ENCODE results near the gene CSNK1G1. TPM values are rescaled to one million over a fixed set of nuclear protein-coding genes. Genes with fewer than 3 reads are reported as not detected.
A peak's percentile ranks its signal among the peaks of the same experiment; 100 is the strongest.

CSNK1G1 gene
- total RNA-seq, 1 donor from 2014 or later: 23.5 TPM

DNA sequence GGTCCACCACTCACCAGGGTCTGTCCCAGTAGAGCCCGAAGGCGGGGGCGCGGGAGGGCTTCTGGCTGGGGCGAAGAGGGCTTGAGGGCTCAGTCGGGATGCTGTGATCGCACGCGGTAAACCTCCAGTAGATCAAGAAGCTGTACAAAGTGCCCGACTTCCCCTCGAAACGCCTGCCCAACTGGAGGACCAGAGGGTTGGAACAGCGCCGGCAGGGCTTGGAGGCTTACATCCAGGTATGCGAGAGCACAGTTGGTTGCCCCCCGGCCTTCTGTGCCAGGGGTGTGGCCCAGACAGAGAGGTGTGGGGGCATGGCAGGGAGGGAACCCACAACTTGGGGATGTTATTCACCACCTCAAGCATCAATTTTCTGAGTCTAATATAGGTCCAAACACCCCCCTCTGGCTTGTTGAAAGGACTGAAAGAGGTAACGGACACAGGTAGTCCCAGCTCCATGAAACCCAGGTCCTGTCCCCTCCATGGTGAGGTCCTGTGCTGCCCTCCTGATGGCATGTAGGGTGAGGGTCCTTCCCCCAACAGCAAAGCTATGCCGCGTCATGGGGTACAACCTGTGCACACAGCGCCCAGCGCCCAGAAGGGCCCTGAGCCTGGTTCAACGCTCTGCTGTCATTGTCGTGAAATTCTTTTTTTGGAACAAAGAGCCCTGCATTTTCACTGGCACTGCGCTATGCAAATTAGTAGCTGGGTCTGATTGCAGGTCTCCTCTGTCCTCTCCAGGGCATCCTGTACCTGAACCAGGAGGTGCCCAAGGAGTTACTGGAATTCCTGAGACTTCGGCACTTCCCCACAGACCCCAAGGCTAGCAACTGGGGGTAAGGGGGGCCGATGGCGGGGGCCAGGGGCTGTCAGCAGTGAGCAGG lies 203.2 kb downstream of the CSNK1G1 start:
- Histone ChIP-seq H3K36me3 (ENCODE audit: control insufficient read depth, insufficient read depth, low read length) (peaks cover 2% of the 10 kb centered on the region), H3K27me3 (ENCODE audit: control insufficient read depth, insufficient read depth, low read length) (peaks cover 15% of the 10 kb centered on the region), H3K4me3 (ENCODE audit: low read depth, low read length) (peak overlapping the region; percentile 52)
- TF ChIP-seq, protein P1, sequence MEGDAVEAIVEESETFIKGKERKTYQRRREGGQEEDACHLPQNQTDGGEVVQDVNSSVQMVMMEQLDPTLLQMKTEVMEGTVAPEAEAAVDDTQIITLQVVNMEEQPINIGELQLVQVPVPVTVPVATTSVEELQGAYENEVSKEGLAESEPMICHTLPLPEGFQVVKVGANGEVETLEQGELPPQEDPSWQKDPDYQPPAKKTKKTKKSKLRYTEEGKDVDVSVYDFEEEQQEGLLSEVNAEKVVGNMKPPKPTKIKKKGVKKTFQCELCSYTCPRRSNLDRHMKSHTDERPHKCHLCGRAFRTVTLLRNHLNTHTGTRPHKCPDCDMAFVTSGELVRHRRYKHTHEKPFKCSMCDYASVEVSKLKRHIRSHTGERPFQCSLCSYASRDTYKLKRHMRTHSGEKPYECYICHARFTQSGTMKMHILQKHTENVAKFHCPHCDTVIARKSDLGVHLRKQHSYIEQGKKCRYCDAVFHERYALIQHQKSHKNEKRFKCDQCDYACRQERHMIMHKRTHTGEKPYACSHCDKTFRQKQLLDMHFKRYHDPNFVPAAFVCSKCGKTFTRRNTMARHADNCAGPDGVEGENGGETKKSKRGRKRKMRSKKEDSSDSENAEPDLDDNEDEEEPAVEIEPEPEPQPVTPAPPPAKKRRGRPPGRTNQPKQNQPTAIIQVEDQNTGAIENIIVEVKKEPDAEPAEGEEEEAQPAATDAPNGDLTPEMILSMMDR (IDR thresholded peaks at IDR 0.05; ENCODE audit: insufficient read depth, low read length, poor library complexity, severe bottlenecking): no peak
- DNase-seq (ENCODE audit: low read depth): no peak

DNA sequence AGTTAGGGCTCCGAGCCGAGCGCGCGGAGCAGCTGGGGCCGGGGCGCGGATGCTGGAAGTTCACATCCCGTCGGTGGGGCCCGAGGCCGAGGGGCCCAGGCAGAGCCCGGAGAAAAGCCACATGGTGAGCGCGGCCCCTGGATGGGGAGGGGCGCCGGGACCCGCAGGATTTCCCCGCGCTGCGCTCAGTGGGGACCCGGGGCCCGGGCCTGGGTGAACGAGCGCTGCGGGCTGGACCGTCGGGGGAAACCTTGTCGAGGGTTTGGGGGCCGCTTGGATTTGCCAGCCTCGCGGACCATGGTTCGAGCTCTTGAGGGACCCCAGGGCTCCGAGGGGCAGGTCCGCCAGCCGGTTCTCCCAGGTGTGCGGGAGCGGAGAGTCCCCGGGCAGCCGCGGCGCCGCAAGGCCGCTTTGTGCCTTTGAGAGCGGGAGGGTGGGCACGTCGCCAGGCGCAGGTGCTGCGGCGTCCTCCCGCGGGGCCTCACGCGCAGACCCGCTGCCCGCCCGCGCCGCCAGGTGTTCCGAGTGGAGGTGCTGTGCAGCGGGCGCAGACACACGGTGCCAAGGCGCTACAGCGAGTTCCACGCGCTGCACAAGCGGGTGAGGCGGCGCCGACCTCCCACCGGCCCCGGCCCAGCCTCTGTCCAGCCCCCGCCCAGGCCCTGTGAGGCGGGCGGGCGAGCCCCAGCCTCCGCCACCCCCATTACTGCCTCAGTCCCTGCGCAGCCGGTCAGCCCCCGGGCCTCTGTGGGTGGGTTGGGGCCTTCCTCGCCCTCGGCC lies 204.1 kb downstream of the CSNK1G1 start, which contains the start of gene SNX22:
TSS of gene SNX22 (plus strand) at position 5 of the 780 bp plus-strand sequence. CDS start at position 50, 45 bp downstream.
- TF ChIP-seq, protein P1 (IDR thresholded peaks at IDR 0.05; ENCODE audit: insufficient read depth, low read length, poor library complexity, severe bottlenecking): no peak
- H3K36me3 ChIP-seq (ENCODE audit: control insufficient read depth, insufficient read depth, low read length): peaks cover 2% of the 10 kb centered on the region
- DNase-seq (ENCODE audit: low read depth): no peak
- peak within 1 kb of the TSS; percentile 52 for H3K4me3 ChIP-seq (ENCODE audit: low read depth, low read length)
- H3K27me3 ChIP-seq (ENCODE audit: control insufficient read depth, insufficient read depth, low read length): peaks cover 15% of the 10 kb centered on the region

DNA sequence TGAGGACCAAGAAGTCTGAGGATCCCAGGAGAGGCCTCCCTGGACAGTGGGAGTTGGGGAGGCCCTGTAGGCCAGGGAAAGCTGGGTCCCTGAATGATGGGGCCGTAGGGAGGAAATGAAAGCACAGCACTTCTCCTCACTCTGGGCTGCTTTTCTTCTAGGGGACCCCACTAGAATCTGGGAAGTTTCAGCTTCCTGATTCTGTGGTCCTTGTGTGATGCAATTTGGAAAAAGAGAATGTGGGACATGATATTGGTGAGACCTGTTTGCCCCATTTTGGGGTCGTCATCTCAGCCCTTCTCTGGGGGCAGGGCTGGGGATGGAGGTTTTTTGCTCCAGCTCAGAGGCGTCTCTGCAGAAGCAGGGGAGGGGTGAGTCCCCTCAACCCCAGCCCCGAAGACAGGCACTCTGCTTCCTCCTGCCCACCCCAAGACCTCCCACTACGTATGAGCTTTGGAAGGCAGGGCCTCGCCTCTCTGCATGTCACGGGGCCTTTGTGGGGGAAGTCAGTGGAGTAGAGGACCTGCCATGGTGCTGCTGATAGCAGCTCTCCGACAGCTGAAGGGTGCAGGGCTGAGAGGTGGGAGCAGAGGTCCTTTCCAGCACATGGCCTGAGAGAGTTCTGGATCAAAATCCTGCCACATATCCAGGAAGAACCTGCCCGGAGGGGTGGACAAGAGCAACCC lies 205.9 kb downstream of the CSNK1G1 start:
- Histone ChIP-seq H3K27me3 (ENCODE audit: control insufficient read depth, insufficient read depth, low read length) (peaks cover 15% of the 10 kb centered on the region), H3K4me3 (ENCODE audit: low read depth, low read length) (no peak overlapping the region), H3K36me3 (ENCODE audit: control insufficient read depth, insufficient read depth, low read length) (no peaks in the 10 kb centered on the region)
- DNase-seq (ENCODE audit: low read depth): no peak
- TF ChIP-seq, protein P1 (IDR thresholded peaks at IDR 0.05; ENCODE audit: insufficient read depth, low read length, poor library complexity, severe bottlenecking): no peak

DNA sequence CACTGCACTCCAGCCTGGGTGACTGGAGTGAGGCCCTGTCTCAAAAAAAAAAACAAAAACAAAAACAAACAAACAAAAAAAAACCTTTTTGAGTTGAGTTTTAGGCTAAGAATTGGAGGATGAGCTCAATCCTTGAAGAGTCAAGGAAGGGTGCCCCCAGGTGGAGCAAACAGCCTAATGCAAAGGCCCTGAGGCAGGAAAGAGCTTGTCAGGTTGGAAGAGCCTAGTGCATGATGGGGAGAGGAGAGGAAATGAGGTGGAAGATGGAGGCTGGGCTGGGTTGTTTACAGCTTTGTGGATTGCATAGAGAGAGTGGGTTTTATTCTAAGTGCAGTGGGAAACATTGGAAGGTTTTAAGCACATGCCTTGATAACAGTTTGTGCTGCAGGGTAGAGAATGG lies 206.5 kb downstream of the CSNK1G1 start:
- TF ChIP-seq, protein P1 (IDR thresholded peaks at IDR 0.05; ENCODE audit: insufficient read depth, low read length, poor library complexity, severe bottlenecking): no peak
- DNase-seq (ENCODE audit: low read depth): no peak
- Histone ChIP-seq H3K36me3 (ENCODE audit: control insufficient read depth, insufficient read depth, low read length) (no peaks in the 10 kb centered on the region), H3K4me3 (ENCODE audit: low read depth, low read length) (no peak overlapping the region), H3K27me3 (ENCODE audit: control insufficient read depth, insufficient read depth, low read length) (peaks cover 15% of the 10 kb centered on the region)

DNA sequence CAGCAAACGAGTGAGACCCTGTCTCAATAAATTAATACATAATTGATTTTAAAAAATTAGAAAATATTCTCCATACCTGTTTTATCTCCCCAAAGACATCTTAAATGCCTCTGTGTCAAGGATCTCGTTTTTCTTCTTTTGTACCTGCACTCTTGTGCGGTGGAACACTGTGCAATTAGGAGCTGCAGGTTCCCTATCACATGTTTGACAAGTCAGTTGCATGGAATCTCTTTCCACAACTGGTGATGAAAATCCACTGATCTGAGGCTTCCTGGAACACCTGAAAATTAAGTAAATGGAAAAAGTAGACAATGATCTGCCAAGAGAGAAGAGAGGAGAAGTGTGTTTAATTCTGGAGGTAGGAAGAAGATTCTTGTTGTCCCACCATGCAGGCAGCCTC lies 207.4 kb downstream of the CSNK1G1 start:
- H3K27me3 ChIP-seq (ENCODE audit: control insufficient read depth, insufficient read depth, low read length): peaks cover 15% of the 10 kb centered on the region
- no peak for DNase-seq (ENCODE audit: low read depth)
- H3K36me3 ChIP-seq (ENCODE audit: control insufficient read depth, insufficient read depth, low read length): no peaks in the 10 kb centered on the region
- TF ChIP-seq, protein P1 (IDR thresholded peaks at IDR 0.05; ENCODE audit: insufficient read depth, low read length, poor library complexity, severe bottlenecking): no peak
- no peak overlapping the region for H3K4me3 ChIP-seq (ENCODE audit: low read depth, low read length)
